Measurements from ENCODE around the gene PRLH. TPM values are rescaled to one million over a fixed set of nuclear protein-coding genes. Genes with fewer than 3 reads are reported as not detected.

Gene PRLH, protein sequence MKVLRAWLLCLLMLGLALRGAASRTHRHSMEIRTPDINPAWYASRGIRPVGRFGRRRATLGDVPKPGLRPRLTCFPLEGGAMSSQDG
- not detected for total RNA-seq

- no peak for DNase-seq (ENCODE audit: low read depth in 2 of 3, low spot score in 2 of 3)
These were observed at the start of gene PRLH for GRCh38 chr2:237566401-237567235. Gene PRLH (plus strand): TSS chr2:237566574. CDS start chr2:237566574, 0 bp downstream.

DNA sequence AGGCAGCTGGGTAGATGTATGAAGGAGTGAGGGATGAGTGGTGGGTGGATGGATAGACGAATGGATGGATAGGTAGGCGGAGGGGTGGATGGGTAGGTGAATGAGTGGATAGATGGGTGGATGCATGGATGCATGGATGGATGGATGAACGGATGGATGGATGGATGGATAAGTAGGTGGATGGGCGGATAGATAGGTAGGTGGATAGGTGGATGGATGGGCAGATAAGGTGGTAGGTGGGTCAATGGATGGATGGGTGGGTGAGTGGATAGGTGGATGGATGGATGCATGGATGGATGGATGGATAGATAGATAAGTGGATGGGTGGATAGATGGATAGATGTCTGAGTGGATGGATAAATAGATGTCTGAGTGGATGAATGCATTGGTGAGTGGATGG lies 49.2 kb upstream of the PRLH start:
- DNase-seq (ENCODE audit: low read depth in 2 of 3, low spot score in 2 of 3), result no peak

DNA sequence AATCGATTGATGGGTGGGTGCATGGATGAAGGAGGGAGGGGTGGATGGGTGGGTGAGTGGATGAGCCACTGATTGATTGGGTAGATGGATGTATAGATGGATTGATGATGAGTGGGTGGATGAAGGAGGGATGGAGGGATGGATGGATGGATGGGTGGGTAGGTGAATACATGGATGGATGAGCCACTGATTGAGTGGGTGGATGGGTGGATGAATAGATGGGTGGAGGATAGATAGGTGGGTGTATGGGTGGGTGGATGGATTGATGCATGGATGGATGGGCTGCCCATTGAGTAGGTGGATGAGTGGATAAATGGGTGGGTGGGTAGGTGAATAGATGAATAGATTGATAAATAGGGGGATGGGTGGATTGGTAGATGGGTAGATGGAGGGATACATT lies 48.4 kb upstream of the PRLH start:
- DNase-seq (ENCODE audit: low read depth in 2 of 3, low spot score in 2 of 3), result no peak

GRCh38 chr2:237519506-237520245 lies 46.7 kb upstream of the PRLH start:
- DNase-seq (ENCODE audit: low read depth in 2 of 3, low spot score in 2 of 3), result no peak

DNA sequence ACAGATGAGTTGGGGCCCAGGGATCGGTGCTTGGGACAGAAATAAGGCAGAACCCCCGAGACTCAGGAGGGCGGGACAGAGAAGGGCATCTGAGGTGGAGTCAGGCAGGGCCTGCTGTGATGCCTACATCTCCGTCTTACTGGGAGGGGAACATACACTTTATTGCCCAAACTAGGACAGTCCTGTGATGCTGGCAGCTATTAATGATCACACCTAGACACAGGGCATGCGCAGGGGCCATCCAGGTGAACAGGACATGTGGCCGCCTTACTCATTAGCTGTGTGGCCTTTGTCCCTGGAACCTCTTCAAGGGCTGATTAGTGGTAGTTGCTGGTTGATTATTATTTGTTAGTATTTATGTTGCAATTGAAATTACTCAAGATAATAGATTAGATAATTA lies 46.1 kb upstream of the PRLH start:
- no peak for DNase-seq (ENCODE audit: low read depth in 2 of 3, low spot score in 2 of 3)

GRCh38 chr2:237524631-237525030 lies 41.7 kb upstream of the PRLH start:
- no peak for DNase-seq (ENCODE audit: low read depth in 2 of 3, low spot score in 2 of 3)

DNA sequence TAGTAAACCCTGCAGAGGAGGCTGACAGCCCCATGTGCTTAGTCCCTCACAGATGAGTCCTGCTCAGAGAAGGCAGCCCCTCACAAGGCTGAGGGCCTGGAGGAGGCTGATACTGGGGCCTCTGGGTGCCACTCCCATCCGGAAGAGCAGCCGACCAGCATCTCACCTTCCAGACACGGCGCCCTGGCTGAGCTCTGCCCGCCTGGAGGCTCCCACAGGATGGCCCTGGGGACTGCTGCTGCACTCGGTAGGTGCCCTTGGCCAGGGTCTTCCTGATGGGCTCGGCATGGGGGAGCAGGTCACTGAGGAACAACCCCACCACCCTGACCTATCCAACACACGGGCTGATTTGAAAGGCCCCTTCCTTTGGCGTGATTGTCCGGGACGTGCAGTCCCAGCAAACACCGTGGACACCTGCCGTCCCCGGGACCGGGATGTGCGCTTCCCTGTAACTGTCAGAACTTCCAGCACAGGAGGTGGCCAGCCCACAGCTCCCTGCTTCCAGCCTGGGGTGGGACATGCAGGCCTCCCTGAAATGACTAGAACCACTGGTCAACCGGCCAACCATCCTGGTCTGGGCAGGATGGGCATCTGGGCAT lies 40.7 kb upstream of the PRLH start:
- DNase-seq (ENCODE audit: low read depth in 2 of 3, low spot score in 2 of 3), result no peak

DNA sequence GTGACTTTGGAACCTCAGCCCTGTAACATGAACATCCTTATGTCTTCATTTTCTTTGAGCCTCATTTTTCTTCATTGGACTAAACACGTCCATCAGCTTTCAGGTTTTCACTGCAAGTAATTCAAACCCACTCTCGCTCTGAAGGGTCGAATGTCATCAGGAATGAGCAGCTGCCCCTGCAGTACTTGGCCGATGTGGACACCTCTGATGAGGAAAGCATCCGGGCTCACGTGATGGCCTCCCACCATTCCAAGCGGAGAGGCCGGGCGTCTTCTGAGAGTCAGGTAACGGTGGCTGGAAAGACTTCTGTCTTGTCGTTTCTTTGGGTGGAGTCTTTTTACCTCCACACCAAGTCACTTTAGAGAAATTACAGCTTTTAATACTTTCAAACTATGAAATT lies 39.1 kb upstream of the PRLH start:
- DNase-seq (ENCODE audit: low read depth in 2 of 3, low spot score in 2 of 3), result no peak

DNA sequence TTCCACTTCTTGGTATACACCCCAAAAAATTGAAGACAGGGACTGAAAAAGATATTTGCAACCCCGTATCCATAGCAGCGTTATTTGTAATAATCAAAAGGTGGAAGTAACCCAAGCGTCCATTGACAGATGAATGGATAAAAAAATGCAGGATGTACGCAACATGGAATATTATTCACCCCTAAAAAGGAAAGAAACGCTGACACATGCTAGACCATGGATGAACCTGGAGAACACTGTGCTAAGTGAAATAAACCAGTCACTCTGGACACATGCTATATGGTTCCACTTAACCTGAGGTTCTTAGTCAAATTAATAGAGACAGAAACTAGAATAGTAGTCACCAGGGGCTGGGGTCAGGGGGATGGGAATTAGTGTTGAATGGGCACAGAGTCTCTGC lies 38.6 kb upstream of the PRLH start:
- no peak for DNase-seq (ENCODE audit: low read depth in 2 of 3, low spot score in 2 of 3)

DNA sequence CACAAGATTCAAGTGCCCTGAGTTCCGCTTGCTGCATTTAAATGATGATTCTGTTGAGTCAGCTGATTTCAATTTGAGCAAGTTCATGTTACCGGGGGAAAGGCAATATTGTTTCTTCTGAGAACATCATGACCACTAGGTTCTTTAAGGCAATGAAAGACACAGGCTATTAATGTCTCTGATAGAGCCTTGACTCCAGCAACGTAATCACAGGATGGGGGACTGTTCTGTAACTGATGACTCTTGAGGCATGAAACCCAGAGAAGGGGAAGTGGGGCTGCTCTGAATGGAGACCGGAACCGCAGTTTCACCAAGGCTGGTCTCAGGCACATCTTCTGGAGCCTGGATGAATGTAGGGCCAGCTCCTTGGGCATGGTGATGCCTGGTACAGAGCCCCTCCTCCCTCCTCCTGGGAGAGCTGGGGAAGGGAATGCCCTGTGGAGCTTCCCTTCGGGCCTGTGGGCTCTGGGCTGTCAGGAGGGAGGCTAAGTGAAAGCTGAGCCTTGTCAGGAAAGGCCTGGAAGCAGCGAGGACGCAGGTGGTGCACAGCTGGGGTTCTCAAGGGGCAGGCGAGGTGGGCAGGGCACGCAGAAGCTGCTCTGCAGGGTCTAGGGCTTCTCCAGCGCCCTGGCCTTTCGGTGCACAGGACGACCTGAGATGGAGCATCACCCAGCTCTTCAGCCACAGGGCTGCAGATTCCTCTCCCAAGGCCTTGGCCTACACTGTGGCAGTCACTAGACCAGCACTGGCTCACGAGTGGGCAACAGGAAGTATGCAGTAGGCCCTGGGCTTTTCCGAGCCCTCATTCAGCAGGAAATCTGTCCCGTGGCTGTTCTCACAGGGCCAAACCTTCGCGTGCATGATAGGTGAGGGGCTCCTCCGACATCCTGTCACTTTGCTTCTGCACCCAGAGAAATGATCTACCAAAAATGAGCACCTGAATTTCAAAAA lies 36.6 kb upstream of the PRLH start:
- no peak for DNase-seq (ENCODE audit: low read depth in 2 of 3, low spot score in 2 of 3)

- DNase-seq (ENCODE audit: low read depth in 2 of 3, low spot score in 2 of 3), result no peak
These were observed 35.6 kb upstream of the PRLH start for GRCh38 chr2:237530472-237531433.

GRCh38 chr2:237532160-237532559 lies 34.2 kb upstream of the PRLH start:
- no peak for DNase-seq (ENCODE audit: low read depth in 2 of 3, low spot score in 2 of 3)

GRCh38 chr2:237533668-237534161 lies 32.7 kb upstream of the PRLH start:
- no peak for DNase-seq (ENCODE audit: low read depth in 2 of 3, low spot score in 2 of 3)

DNA sequence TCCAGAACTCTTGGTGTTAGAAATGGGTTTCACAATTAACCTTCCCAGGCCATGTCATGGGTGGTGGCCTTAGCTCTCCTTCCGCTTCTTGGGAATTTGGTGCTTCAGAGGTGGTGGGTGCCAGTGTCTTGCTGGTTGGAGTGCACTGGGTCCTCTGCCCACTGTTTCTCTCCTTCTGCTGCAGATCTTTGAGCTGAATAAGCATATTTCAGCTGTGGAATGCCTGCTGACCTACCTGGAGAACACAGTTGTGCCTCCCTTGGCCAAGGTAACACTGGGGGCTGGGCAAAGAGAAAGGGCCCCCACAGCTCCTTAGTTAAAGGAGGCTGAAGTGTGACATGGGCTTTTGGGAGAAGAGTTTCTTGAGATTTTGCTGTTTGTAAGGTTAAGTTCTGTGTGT lies 32.0 kb upstream of the PRLH start:
- DNase-seq (ENCODE audit: low read depth in 2 of 3, low spot score in 2 of 3), result no peak

GRCh38 chr2:237535385-237536082 lies 30.8 kb upstream of the PRLH start:
- no peak for DNase-seq (ENCODE audit: low read depth in 2 of 3, low spot score in 2 of 3)

GRCh38 chr2:237536083-237536415 lies 30.3 kb upstream of the PRLH start:
- no peak for DNase-seq (ENCODE audit: low read depth in 2 of 3, low spot score in 2 of 3)

DNA sequence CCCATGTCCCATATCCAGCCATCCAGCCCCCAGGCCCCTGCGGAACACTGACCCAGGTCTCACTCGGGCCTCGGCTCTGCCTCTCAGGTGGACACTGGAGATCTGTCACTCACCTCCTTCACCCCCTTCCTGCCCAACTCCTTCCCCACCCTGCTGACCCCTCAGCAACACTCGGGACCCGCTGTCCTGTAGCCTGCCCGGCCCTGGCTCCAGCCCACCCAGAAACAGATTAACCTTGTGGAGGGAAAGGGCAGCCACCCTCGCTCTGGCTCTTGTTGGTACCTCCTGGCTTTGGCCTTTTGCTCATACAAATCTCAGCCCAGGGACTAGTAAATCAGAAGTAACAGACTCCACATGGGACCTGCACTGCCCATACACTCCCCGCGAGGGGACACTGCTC lies 29.8 kb upstream of the PRLH start:
- DNase-seq (ENCODE audit: low read depth in 2 of 3, low spot score in 2 of 3), result no peak

DNA sequence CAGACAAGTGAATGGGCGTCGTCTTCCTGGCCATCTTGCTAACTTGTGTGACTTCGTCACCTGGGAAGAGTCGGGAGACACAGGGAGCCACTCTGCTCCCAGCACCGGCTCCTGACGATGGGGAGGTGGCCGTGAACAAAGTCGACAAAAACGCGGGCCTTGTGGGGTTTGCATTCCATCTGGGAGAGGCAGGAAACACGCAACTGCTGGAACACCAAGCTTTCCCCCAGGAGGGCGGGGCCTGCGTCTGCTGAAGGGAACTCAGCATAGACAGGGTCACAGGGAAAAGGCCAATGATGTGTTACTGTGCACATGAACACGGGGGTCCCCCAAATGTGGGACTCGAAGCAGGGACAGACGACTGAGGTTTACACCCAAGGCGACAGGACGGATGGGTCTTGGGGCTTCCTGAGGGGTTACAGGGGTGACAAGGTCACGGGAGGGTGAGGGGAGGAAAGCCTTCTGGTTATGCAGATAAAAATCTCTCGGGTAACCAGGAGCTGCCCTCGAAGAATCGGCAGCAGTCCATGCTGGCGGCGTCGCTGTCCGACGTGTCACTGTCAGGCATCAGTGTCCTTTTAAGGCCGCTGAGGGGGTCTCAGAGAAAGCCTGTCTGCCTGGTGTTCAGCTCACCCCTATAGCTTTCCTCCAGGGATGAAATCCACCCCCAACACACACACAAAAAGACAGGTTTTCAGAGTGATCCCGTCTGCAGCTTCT lies 28.2 kb upstream of the PRLH start:
- DNase-seq (ENCODE audit: low read depth in 2 of 3, low spot score in 2 of 3), result no peak
